ENCODE data around the gene MYLK. TPM values are rescaled to one million over a fixed set of nuclear protein-coding genes. Genes with fewer than 3 reads are reported as not detected.

MYLK gene
- total RNA-seq, 2 donors from 2014 or later: 99.0 to 240 TPM

DNA sequence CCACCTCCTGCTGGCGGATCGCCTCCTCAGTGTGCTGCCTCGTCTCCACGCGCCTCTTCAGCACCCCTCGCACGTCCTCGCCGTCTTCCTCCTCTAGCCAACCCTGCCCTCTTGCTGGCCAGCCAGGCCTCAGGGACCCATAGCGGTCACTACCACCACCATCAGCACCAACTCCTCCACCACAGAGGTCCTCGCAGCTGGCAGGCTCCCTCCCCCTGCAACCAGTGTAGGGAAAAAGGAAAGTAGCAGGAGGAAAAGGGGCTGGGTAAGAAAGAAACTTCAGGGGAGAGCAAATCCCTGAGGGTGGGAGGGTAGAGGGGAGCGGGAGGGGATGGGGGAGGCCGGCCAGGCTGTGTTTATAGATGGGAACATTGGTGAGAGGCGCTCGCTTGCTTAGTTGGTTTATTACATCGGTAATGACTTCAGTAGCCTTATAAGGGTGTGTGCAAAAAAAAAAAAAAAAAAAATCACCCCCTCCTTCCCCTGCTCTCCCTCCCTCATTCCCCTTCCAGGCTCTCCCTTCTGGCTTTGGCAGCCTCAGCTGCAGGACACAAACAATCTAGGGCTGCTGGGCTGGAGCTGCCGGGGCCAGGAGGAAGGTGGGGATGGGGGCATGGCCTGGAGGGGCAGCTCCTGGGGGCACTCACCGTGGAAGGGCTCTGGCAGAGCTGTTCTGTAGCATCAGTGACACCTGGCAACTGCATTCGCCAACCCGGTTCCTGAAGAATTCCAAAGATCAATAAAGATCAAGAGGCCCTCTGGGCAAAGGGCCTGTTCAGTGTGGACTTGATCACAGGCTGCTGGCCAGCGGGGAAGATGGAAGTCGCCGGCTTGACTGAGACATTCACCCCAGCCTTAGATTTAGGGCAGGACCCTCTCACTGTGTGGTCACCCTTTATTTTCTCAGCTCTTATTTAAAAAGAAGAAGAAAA is 183.1 kb downstream of the MYLK start:
- ATAC-seq (peak; percentile 38), DNase-seq (peak; percentile 23 to 74)
- intact Hi-C loops (cut with DNase I, micrococcal nuclease): loop anchor here in 1 of 2 donors (5.0 kb wide), 1 partner anchor 49 kb away; no protein-coding TSS in a partner anchor

DNA sequence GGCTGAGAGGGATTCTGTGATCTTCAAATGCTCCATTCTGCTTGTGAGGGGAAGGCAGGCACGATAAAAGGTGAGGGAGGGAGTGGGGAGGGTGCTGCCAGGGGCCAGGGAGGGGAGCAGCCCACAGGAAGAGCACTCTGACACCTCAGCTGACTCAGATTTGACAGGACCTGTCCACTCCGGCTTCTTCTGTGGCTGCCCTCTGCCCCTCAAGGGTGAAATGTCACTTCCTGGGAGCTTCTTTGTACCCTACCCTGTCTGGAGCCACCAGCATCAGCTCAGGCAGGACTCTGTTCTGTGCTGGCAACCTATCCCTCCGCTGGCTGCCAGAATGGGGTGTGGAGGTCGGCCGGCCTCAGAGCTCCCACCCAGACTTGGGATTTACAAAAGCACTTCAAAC is 185.3 kb downstream of the MYLK start:
- intact Hi-C loops (cut with DNase I, micrococcal nuclease): no loop called here
- ATAC-seq (no peak), DNase-seq (no peak)

DNA sequence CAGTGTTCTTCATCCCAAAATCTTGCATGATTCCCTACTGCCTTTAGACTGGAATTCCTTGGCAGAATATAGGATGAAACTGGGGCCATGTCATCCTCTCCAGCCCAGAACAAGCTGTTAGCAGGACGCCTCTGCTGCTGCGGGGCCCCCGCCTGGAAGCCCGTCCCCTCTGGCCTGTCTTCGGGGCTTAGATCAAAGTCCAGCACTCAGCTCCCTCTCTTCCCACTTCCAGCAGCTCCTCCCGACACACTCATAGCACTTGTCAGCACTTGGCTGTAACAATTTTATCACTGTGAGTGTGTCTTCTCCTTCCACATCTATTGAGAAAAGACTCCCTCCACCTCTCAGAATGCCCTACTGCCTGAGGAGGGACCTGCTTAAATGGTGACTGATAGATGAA is 187.3 kb downstream of the MYLK start:
- DNase-seq (no peak), ATAC-seq (no peak)
- intact Hi-C loops (cut with DNase I, micrococcal nuclease): no loop called here

DNA sequence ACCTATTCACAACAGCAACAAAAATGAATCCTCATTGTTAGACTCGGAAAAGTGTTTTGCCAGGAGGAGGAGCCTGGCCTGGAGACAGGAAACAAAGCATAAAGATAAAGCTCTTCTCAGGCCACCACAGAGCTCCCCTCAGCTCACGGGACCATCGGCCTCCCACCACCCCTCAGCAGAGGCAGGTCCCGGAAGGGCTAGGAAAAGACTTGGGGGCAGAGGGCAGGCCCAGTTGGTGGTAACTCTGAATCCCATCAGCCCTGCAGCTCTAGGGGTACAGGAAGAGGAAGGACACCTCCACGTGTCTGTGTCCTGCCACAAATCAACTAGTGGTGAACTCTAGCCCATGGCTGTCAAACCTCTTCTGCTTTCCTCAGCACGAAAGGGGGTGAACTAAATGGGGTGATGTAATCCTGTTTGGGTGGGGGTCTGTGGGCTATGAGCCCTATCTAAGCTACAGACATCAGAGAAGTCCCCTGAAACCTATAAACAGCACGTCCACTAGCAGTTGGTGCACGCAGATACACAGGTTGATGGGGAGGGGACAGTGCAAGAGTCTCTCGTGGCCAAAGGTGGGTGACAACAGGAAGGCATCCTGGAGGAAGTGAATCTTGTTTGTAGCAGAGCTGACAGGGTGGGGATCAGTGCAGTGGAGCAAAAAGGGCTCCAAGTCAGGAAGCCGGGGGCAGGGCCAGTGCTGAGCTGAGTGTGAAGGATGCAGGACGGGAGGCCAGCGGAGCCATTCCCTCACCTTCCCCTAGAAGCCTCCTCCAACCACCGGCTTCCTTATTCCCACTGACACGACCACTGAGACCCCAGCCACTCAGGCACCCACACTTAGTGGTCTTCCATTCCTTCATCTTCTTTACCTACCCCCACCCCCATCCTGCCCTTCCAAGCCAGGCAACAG is 188.1 kb downstream of the MYLK start:
- ATAC-seq: no peak
- DNase-seq: no peak
- intact Hi-C loops (cut with DNase I, micrococcal nuclease): no loop called here

DNA sequence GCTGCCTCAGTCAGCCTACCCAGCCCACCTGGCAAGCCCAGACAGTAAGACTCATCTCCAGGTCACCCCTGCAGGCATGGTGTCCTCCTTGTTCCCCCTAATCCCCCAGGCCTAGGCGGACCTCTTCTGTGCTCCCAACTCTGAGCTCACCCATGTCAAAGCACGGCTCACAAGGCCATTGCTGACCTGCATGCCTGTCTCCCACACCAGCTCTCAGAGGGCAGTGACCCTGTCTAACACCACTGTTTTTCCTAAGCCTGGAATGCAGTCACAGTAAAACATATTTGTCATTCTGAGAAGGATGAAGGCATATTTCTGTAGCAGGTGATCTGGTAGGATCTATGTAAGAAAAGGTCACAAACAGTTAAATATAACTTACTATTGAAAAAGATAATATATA is 189.0 kb downstream of the MYLK start:
- no peak for ATAC-seq
- no peak for DNase-seq
- intact Hi-C loops (cut with DNase I, micrococcal nuclease): no loop called here

- ATAC-seq (no peak), DNase-seq (no peak)
- intact Hi-C loops (cut with DNase I, micrococcal nuclease): no loop called here
Observed at GRCh38 chr3:123694366-123695087, 189.6 kb downstream of the MYLK start.

GRCh38 chr3:123693584-123694190 is 190.4 kb downstream of the MYLK start:
- intact Hi-C loops (cut with DNase I, micrococcal nuclease): no loop called here
- ATAC-seq (no peak), DNase-seq (no peak)

DNA sequence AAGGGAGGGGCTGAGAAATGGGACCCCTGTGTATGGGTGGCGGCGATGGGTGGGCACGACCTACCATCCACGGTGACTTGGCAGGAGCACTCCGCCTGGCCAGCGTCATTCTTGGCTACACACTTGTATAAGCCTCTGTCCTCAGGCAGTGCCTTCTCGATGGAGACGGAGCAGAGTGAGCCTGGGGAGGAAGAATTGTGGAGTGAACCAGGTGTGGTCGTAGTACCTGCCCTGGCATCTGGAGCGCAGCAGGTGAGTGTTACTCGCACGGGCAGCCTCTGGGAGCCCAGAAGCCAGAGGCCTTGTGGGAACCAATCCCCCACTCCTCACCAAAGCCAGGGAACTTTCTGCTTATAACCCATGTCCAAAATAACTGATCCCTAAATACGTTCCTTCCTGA is 191.5 kb downstream of the MYLK start:
- ATAC-seq (no peak), DNase-seq (no peak)
- intact Hi-C loops (cut with DNase I, micrococcal nuclease): no loop called here

- intact Hi-C loops (cut with DNase I, micrococcal nuclease): no loop called here
- DNase-seq (no peak), ATAC-seq (no peak)
Observed at GRCh38 chr3:123692041-123692440, 192.1 kb downstream of the MYLK start.

GRCh38 chr3:123689831-123690230 is 194.3 kb downstream of the MYLK start:
- DNase-seq (no peak), ATAC-seq (no peak)
- intact Hi-C loops (cut with DNase I, micrococcal nuclease): no loop called here

GRCh38 chr3:123688241-123688747 is 195.8 kb downstream of the MYLK start:
- intact Hi-C loops (cut with DNase I, micrococcal nuclease): no loop called here
- ATAC-seq (no peak), DNase-seq (no peak)

GRCh38 chr3:123687286-123687685 is 196.8 kb downstream of the MYLK start:
- intact Hi-C loops (cut with DNase I, micrococcal nuclease): no loop called here
- DNase-seq: no peak
- ATAC-seq: no peak

GRCh38 chr3:123686251-123686650 is 197.9 kb downstream of the MYLK start:
- intact Hi-C loops (cut with DNase I, micrococcal nuclease): no loop called here
- no peak for ATAC-seq
- DNase-seq: no peak

GRCh38 chr3:123685780-123686179 is 198.4 kb downstream of the MYLK start:
- intact Hi-C loops (cut with DNase I, micrococcal nuclease): no loop called here
- no peak for ATAC-seq
- no peak for DNase-seq

- DNase-seq (no peak), ATAC-seq (no peak)
- intact Hi-C loops (cut with DNase I, micrococcal nuclease): no loop called here
Observed at GRCh38 chr3:123684636-123685035, 199.5 kb downstream of the MYLK start.

DNA sequence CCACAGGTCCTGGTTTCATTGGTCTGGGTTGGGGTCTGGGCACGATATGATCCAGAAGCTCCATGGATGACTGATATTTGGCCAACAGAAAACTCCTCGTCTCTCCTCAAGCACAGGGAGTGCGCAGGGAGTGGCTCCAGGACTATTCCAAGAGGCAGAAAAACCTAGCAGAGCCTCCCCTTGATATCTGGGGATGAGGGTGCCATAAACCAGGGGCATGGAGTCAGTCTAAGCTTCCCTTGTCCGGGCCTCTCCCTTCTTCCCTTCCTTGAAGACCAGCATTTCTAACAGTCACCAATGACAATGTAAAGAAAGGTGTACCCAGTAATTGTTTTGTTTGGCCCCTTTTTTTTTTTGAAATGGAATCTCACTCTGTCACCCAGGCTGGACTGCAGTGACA is 199.9 kb downstream of the MYLK start:
- intact Hi-C loops (cut with DNase I, micrococcal nuclease): no loop called here
- DNase-seq (no peak), ATAC-seq (peak; percentile 68)

GRCh38 chr3:123683505-123684154 is 200.5 kb downstream of the MYLK start:
- intact Hi-C loops (cut with DNase I, micrococcal nuclease): no loop called here
- DNase-seq: no peak

More at GRCh38 chr3:123683505-123684154, 200.5 kb downstream of the MYLK start:
- ATAC-seq: no peak
